HEK293T (cell line): ENCODE results near the gene ISX.
"Not testable (repeated sequence)": the region's sequence is repeated elsewhere in the genome, so short reads cannot be mapped to it uniquely, and the experiment has no call there.

ENCODE experiments used
- CTCF ChIA-PET: fragments of 350-600 bp; formaldehyde crosslinking; extraction: SDS; loops from one replicate; lab custom pipeline; 2021; ENCODE audit warnings: antibody characterized with exemption, inconsistent platforms; lab: Yijun Ruan, JAX
- POLR2A ChIA-PET: fragments of 350-600 bp; formaldehyde crosslinking; extraction: SDS; loops from one replicate; lab custom pipeline; 2020; ENCODE audit warnings: antibody characterized with exemption, inconsistent platforms; lab: Yijun Ruan, JAX
- DNase-seq: peaks from one replicate; pipeline ENCODE4 v3.0.0; 2012; ENCODE audit warnings: mixed read lengths; ENCODE audit errors: extremely low spot score
- ARNT ChIP-seq: fragments of 450-650 bp; IDR thresholded peaks from 2 replicates; pipeline ENCODE4 v1.6.1; 2017; ENCODE audit warnings: mild to moderate bottlenecking
- BHLHE40 ChIP-seq: fragments of 450-650 bp; IDR thresholded peaks from 2 replicates; pipeline ENCODE4 v1.6.1; 2016; ENCODE audit warnings: mild to moderate bottlenecking, moderate library complexity, borderline replicate concordance
- CTBP1 ChIP-seq: fragments of 450-650 bp; IDR thresholded peaks from 2 replicates; pipeline ENCODE4 v1.6.1; 2016; ENCODE audit warnings: borderline replicate concordance
- ELF4 ChIP-seq: fragments of 450-650 bp; IDR thresholded peaks from 2 replicates; pipeline ENCODE4 v1.6.1; 2017; ENCODE audit warnings: antibody characterized with exemption
- FOXA1 ChIP-seq: fragments of 450-650 bp; IDR thresholded peaks from 2 replicates; pipeline ENCODE4 v1.6.1; 2016; ENCODE audit warnings: mild to moderate bottlenecking
- FOXK2 ChIP-seq: fragments of 450-650 bp; IDR thresholded peaks from 2 replicates; pipeline ENCODE4 v1.6.1; 2016; ENCODE audit warnings: mild to moderate bottlenecking
- FOXM1 ChIP-seq: fragments of 450-650 bp; IDR thresholded peaks from 2 replicates; pipeline ENCODE4 v1.6.1; 2017; ENCODE audit warnings: mild to moderate bottlenecking, borderline replicate concordance
- HDGF ChIP-seq: fragments of 450-650 bp; IDR thresholded peaks from 2 replicates; pipeline ENCODE4 v1.6.1; 2017; ENCODE audit warnings: antibody characterized with exemption, borderline replicate concordance
- L3MBTL2 ChIP-seq: fragments of 450-650 bp; conservative IDR thresholded peaks from 2 replicates; pipeline ENCODE4 v1.6.1; 2016; ENCODE audit warnings: mild to moderate bottlenecking
- LEF1 ChIP-seq: fragments of 450-650 bp; IDR thresholded peaks from 2 replicates; pipeline ENCODE4 v1.6.1; 2017; ENCODE audit warnings: mild to moderate bottlenecking, borderline replicate concordance
- NFRKB ChIP-seq: fragments of 450-650 bp; IDR thresholded peaks from 2 replicates; pipeline ENCODE4 v1.6.1; 2016; ENCODE audit warnings: mild to moderate bottlenecking, moderate library complexity
- PKNOX1 ChIP-seq: fragments of 450-650 bp; IDR thresholded peaks from 2 replicates; pipeline ENCODE4 v1.6.1; 2016
- SP1 ChIP-seq: fragments of 450-650 bp; IDR thresholded peaks from 2 replicates; pipeline ENCODE4 v1.6.1; 2017
- SUZ12 ChIP-seq: fragments of 450-650 bp; IDR thresholded peaks from 2 replicates; pipeline ENCODE4 v1.6.1; 2016; ENCODE audit warnings: mild to moderate bottlenecking
- TARDBP ChIP-seq: fragments of 450-650 bp; IDR thresholded peaks from 2 replicates; pipeline ENCODE4 v1.6.1; 2016
- ZNF384 ChIP-seq: fragments of 450-650 bp; IDR thresholded peaks from 2 replicates; pipeline ENCODE4 v1.6.1; 2016

Gene ISX

GRCh38 chr22:35024364-35024692 is 41.6 kb upstream of the ISX start:
- POLR2A ChIA-PET = no interaction called here
- no peak for TF ChIP-seq PKNOX1
- TF ChIP-seq BHLHE40 = no peak
- TF ChIP-seq FOXK2 = no peak
- TF ChIP-seq LEF1 = no peak
- no peak for TF ChIP-seq ZNF384
- TF ChIP-seq HDGF = no peak
- TF ChIP-seq NFRKB = no peak
- TF ChIP-seq SP1 = no peak
- TF ChIP-seq ARNT = no peak
- no peak for DNase-seq
- CTCF ChIA-PET = interaction anchor here (0.5 to 1.3 kb wide), 7 partner anchors 18 to 610 kb away, joined by 3 to 6 read pairs (median 5); no protein-coding TSS in a partner anchor

- CTCF ChIA-PET, POLR2A ChIA-PET, DNase-seq: not testable (repeated sequence)
These were observed 35.8 kb upstream of the ISX start for GRCh38 chr22:35030112-35030511.

- no peak for TF ChIP-seq SP1
- no peak for TF ChIP-seq FOXA1
- no peak for TF ChIP-seq LEF1
- no peak for TF ChIP-seq BHLHE40
- TF ChIP-seq NFRKB = no peak
- TF ChIP-seq FOXM1 = no peak
- no peak for TF ChIP-seq FOXK2
- no peak for TF ChIP-seq TARDBP
- DNase-seq = no peak
- ChIA-PET POLR2A (no interaction called here), CTCF (no interaction called here)
These were observed 33.4 kb upstream of the ISX start for GRCh38 chr22:35032571-35032970.

- no peak for DNase-seq
- POLR2A ChIA-PET = no interaction called here
- TF ChIP-seq NFRKB (no peak), ARNT (no peak), ELF4 (no peak), TARDBP (no peak), HDGF (no peak), SP1 (no peak), PKNOX1 (no peak), BHLHE40 (no peak)
- CTCF ChIA-PET = interaction anchor here (1.0 kb wide), 1 partner anchor 117 kb away, joined by 3 read pairs; no protein-coding TSS in a partner anchor
These were observed 32.2 kb upstream of the ISX start for GRCh38 chr22:35033635-35034296.

- ChIA-PET POLR2A (no interaction called here), CTCF (interaction anchor here (1.0 kb wide), 2 partner anchors 115 to 197 kb away, joined by 3 read pairs; no protein-coding TSS in a partner anchor)
- no peak for DNase-seq
- no peak for TF ChIP-seq BHLHE40
- TF ChIP-seq ELF4 = no peak
- no peak for TF ChIP-seq FOXM1
- TF ChIP-seq HDGF = no peak
- TF ChIP-seq TARDBP = no peak
- no peak for TF ChIP-seq PKNOX1
- TF ChIP-seq NFRKB = no peak
- TF ChIP-seq FOXK2 = no peak
- TF ChIP-seq L3MBTL2 = no peak
- no peak for TF ChIP-seq SUZ12
These were observed 31.0 kb upstream of the ISX start for GRCh38 chr22:35034963-35035362.

- peak; percentile 33 for DNase-seq
- ChIA-PET CTCF (no interaction called here), POLR2A (no interaction called here)
- TF ChIP-seq ELF4 (no peak), FOXK2 (no peak), ZNF384 (no peak), SP1 (no peak), L3MBTL2 (no peak), TARDBP (no peak), CTBP1 (no peak)
These were observed 28.9 kb upstream of the ISX start for GRCh38 chr22:35037089-35037488.

GRCh38 chr22:35039625-35040024 is 26.3 kb upstream of the ISX start:
- ChIA-PET POLR2A (no interaction called here), CTCF (no interaction called here)
- TF ChIP-seq PKNOX1 (no peak), TARDBP (no peak), SP1 (no peak), HDGF (no peak), ZNF384 (no peak), FOXA1 (no peak), ELF4 (no peak), FOXM1 (no peak), L3MBTL2 (no peak), SUZ12 (no peak), FOXK2 (no peak), LEF1 (no peak), CTBP1 (no peak), ARNT (no peak)
- DNase-seq = no peak
